GM21360 (cell line): ENCODE results near the gene GLTP.
"Not testable (repeated sequence)": the region's sequence is repeated elsewhere in the genome, so short reads cannot be mapped to it uniquely, and the experiment has no call there.

Source experiments
- ATAC-seq: cut with Tn5 transposase; IDR thresholded peaks from one replicate; pipeline ENCODE4 v1.9.1; 2021; ENCODE audit warnings: mild to moderate bottlenecking, moderate library complexity; ENCODE audit not compliant: unreplicated experiment

Gene GLTP

GRCh38 chr12:109879351-109880042 lies 844 bp downstream of the GLTP start:
- no peak for ATAC-seq

DNA sequence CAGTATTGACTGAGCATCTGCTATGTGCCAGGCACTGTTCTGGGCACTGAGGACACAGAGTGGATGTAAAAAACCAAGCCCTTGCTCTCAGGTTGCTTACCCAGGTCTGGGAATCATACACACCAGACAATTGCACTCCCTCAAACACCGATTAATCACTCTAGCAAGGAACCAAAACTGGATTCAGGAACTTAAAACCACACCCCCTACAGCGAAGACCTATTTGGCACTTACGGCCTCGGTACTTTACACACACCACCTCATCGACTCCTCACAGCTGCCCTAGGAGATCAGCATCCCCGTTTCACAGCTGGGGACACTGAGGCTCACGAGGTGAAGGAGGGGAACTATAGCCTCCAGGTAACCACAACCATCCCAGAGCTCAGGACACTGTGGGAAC lies 1.6 kb downstream of the GLTP start:
- ATAC-seq = no peak

DNA sequence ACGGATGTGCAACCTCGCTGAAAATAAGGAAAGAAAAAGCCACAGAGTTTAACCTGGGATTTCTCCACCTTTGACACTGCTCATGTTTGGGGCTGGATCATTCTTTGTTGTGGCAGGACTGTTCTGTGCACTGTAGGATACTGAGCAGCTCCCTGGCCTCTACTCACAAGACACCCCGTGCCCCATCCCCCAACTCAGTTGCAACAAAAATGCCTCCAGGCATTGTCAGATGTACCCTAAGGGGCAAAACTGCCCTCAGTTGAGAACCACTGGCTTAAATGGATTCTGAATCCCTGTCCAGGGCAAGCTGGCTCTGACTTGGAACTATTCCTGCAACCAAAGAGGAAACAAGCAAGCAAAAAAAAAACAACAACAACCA lies 2.1 kb downstream of the GLTP start:
- no peak for ATAC-seq

- no peak for ATAC-seq
Measured at GRCh38 chr12:109877504-109878246, 2.7 kb downstream of the GLTP start.

DNA sequence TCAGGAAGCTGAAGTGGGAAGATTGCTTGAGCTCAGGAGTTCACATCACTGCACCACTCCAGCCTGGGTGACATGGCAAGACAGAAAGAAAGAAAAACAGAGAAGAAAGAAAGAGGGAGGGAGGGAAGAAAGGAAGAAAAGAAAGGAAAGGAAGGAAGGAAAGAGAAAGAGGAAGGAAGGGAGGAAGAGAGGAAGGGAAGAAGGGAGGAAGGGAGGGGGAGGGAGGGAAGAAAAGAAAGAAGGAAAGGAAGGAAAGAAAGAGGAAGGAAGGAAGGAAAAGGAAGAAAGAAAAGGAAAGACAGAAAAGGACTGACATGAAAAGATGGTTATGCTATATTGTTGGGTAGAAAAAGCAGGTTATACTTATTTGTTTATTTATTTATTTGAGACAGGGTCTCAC lies 3.9 kb downstream of the GLTP start:
- ATAC-seq = no peak

- no peak for ATAC-seq
Measured at GRCh38 chr12:109875572-109876131, 4.7 kb downstream of the GLTP start.

DNA sequence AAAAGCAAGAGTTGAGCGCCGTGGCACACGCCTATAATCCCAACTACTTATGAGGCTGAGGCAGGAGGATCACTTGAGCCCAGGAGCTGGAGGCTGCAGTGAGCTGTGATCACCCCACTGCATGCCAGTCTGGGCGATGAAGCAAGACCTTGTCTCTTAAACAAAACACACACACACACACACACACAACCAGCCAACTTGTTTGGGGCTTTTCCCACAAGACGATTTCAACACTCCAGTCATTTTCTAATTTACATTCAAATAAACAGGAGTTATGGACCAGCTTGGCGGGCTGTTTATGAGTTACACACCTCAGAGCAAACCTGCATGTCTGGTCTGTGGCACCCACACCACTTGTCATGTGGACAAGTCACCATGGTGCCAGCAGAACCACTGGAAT lies 6.7 kb downstream of the GLTP start:
- no peak for ATAC-seq

DNA sequence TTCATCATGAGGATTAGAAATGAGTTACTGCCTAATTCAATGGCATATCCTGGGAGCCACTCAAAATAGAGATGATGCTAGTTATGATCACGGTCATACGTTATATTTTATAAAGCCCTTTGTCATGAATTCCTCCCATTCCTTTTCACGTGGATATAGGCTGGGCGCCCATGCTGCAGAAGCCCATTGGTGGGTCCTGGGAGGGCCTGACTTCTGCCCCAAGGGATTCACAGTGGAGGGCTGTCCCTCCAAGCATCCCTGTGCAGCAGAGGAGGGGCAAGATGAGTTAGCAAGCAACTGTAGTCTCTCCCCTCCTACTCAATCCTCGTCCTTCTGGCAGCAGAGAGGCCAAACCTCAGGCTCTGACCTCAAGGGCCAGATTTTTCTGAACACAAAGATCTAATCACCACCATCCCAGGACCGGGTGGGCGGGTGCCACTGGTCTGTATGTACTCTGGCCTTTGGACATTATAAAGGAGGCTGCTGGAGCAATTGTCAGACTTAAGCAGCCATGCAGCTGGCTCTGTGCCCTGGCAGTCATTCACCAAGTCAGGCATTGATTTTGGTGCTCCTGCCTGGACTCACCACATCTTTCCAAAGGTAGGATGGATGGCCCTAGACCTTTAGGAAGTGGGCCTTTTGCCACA lies 8.6 kb downstream of the GLTP start:
- ATAC-seq = no peak

- no peak for ATAC-seq
Measured at GRCh38 chr12:109870648-109871047, 9.7 kb downstream of the GLTP start.

- no peak for ATAC-seq
Measured at GRCh38 chr12:109868182-109869051, 11.9 kb downstream of the GLTP start.

DNA sequence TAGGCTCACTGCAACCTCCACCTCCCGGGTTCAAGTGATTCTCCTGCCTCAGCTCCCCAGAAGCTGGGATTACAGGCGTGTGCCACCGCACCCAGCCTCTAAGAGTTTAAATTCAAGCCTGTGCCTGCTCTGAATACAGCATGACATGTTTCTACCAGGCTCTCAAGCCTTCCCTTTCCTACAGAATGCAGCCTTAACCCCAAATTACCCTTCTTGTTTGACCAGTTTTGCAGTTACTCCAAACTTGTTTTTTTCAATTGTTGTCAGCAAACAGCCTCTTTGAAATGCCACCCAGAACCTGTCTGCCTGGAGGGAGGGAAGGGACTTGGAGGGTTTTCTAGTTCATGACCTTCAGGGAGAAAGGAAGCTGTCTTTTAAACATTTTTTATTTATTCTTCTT lies 15.4 kb downstream of the GLTP start:
- no peak for ATAC-seq

DNA sequence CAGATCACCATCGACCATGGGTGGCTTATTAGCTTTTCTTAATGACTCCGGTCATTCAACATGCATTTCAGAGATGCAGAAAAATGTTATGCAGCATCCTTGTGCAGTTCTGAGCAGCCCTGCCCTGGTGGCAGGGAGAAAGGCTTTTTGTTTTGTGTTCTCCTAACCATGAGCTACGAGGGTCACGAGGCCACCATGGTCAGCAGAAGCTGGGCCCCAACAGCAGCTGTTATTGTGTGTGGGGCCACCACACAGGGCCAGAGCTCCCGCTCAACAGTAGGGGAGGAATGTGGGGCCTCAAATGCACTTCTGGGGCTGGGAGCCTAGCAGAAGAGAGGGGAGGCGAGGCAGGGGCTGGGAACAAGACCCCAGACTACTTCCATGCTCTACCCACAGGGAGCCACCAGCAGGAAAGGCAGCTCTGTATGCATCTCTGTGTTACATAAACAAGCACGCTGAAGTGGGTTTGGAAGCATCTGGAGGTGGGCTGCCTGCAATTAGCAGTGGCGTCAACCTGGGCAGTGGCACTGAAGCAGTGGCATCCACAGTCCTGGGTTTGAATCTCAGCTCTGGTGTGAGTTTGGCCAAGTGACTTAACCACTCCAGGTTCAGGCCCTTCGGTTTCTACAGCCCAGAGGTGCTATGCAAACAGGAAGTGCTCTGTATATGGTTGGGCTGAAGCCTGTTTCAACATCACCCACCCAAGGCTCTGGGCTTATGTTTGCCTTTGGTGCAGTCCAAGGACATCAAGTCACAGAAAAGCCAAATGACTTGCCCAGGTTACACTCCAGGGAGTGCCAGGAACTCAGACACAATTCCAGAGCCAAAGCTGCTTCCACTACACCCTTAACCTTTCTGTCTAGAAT lies 16.3 kb downstream of the GLTP start:
- ATAC-seq = no peak

- not testable (repeated sequence) for ATAC-seq
Measured at GRCh38 chr12:109862491-109862890, 17.9 kb downstream of the GLTP start.

DNA sequence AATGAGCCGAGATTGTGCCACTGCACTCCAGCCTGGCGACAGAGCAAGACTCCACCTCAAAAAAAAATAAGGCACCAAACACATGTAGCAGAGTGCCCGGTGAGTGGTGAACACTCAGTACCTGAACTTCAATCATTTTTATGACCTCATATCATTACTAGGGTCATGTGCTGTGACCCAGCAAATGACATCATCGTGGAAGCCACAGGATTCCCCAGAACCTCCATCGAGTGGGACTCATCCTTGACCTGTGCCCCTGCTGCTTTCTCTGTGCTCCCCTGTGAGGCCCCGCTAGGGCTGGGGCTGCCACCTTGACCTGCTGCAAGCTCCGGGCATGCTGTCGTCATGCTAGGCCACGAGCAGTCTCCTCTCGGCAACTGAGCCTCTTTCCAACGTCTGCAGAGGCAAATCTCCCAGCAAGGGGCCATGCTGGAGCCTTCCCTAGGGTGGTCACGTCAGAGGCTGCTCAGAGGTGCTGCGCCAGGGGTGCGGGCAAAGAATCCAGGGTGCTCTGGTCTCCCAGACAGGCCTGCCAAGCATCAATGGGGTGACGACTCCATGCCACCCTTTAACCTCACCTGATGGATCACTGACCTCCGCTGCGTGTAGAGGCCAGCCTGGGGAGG lies 18.5 kb downstream of the GLTP start:
- no peak for ATAC-seq

DNA sequence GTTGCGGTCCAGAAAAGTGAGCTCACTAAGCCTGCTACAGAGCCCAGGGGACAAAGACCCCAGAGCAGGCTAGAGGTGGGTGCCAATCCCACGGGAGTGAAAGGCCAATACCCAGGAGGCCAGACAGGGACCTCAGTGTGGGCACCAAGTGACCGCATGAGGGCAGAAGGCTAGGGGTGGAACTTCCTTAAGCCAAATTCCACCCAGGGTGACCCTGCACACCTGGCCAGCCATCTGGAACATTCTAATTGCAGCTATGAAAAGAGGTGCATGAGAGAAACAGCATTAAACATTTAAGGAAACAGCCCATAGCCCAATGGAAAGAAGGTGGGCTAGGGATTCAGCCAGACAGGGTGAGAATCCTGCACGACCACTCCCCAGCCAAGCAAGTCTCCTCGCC lies 19.4 kb downstream of the GLTP start:
- no peak for ATAC-seq

- no peak for ATAC-seq
Measured at GRCh38 chr12:109858764-109859163, 21.6 kb downstream of the GLTP start.

- ATAC-seq = no peak
Measured at GRCh38 chr12:109857715-109858114, 22.6 kb downstream of the GLTP start.

DNA sequence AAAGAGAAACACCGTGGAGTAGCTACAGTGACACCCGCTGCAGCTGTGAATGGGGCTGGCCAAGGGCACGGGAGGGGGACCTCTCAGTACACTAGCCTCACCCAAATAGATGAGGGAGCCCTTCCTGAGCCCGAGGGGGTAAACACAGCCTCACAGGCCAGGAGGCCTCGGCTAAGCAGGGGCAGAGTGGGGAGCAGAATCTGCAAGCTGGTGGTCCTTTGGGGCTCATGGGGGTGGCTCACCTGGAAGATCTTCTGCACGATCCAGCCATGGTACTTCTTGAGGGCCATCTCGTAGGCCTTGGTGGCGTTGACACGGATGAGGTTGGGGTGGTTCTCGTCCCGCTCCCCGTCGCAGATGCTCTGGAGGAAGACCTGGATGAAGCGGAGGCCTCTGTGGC lies 25.0 kb downstream of the GLTP start:
- no peak for ATAC-seq

DNA sequence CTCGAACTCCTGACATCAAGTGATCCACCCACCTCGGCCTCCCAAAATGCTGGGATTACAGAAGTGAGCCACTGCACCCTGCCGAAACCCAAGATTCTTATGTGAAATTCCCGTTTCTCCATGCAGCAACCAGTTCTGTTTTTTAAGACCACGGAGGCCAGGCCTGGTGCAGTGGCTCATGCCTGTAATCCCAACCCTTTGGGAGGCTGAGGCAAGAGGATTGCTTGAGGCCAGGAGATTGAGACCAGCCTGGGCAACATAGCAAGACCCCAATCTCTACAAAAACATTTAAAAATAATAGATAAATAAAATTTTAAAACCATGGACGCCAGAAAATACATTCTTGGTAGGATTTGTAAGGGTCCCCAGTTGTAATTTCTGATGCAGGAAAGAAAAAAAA lies 29.8 kb downstream of the GLTP start:
- not testable (repeated sequence) for ATAC-seq
